Liver (tissue), 9 donors: ENCODE results near the gene BRICD5. TPM values are rescaled to one million over a fixed set of nuclear protein-coding genes. Genes with fewer than 3 reads are reported as not detected.

ENCODE experiments used
- DNase-seq: peaks from one replicate; pipeline ENCODE4 v3.0.0-alpha.2; 2017; ENCODE audit warnings: low spot score
- H3K27ac ChIP-seq, 2 donors: one replicate each; pipeline ENCODE4 v1.7.0; 2013; ENCODE audit warnings: inconsistent platforms in 2 of 2, low read length in 2 of 2, control low read depth in 1 of 2, low read depth in 1 of 2, mild to moderate bottlenecking in 1 of 2
- H3K27me3 ChIP-seq, 4 donors: one replicate each; pipeline versions ENCODE4 v1.6.1 to v1.7.0; 2013; ENCODE audit warnings: low read length in 3 of 4, inconsistent platforms in 1 of 4, mild to moderate bottlenecking in 1 of 4, moderate library complexity in 1 of 4; ENCODE audit not compliant: control insufficient read depth in 4 of 4, insufficient read depth in 4 of 4
- H3K36me3 ChIP-seq, 4 donors: one replicate each; pipeline versions ENCODE4 v1.6.1 to v1.7.0; 2013; ENCODE audit warnings: low read length in 3 of 4, mild to moderate bottlenecking in 3 of 4, low read depth in 1 of 4, moderate library complexity in 1 of 4; ENCODE audit not compliant: control insufficient read depth in 4 of 4, insufficient read depth in 3 of 4
- H3K4me1 ChIP-seq, 4 donors: one replicate each; pipeline versions ENCODE4 v1.6.1 to v1.7.0; 2013; ENCODE audit warnings: low read length in 3 of 4, mild to moderate bottlenecking in 3 of 4, moderate library complexity in 1 of 4; ENCODE audit not compliant: control insufficient read depth in 4 of 4, insufficient read depth in 4 of 4
- H3K4me3 ChIP-seq, 3 donors: one replicate each; pipeline versions ENCODE4 v1.6.1 to v1.7.0; 2013; ENCODE audit warnings: low read length in 3 of 3, control low read depth in 1 of 3, low read depth in 1 of 3, mild to moderate bottlenecking in 1 of 3
- H3K9ac ChIP-seq, 2 donors: one replicate each; pipeline ENCODE4 v1.7.0; 2013; ENCODE audit warnings: low read length in 2 of 2, mild to moderate bottlenecking in 2 of 2, moderate library complexity in 2 of 2, control low read depth in 1 of 2, low read depth in 1 of 2
- H3K9me3 ChIP-seq, 4 donors: one replicate each; pipeline versions ENCODE4 v1.6.1 to v1.7.0; 2013; ENCODE audit warnings: low read length in 3 of 4; ENCODE audit not compliant: control insufficient read depth in 4 of 4
- ATF3 ChIP-seq: IDR thresholded peaks from 2 replicates; pipeline ENCODE4 v1.6.1; 2016; ENCODE audit warnings: antibody characterized with exemption
- CTCF ChIP-seq: fragments of 150-350 bp; IDR thresholded peaks from 2 replicates; pipeline ENCODE4 v1.5.1; 2017; ENCODE audit warnings: improper control_type of control experiment, low read depth, low read length; ENCODE audit not compliant: missing input control
- EGR1 ChIP-seq, 2 donors: IDR thresholded peaks; 2 replicates each; pipeline ENCODE4 v1.6.1; 2016 to 2018; ENCODE audit warnings: antibody characterized with exemption in 2 of 2, low read depth in 2 of 2
- FOXA1 ChIP-seq: IDR thresholded peaks from 2 replicates; pipeline ENCODE4 v1.6.1; 2016; ENCODE audit warnings: antibody characterized with exemption
- FOXA2 ChIP-seq: IDR thresholded peaks from 2 replicates; pipeline ENCODE4 v1.6.1; 2016; ENCODE audit warnings: antibody characterized with exemption
- GABPA ChIP-seq, 2 donors: IDR thresholded peaks in 1 of 2; conservative IDR thresholded peaks in 1 of 2; 2 replicates each; pipeline ENCODE4 v1.6.1; 2016; ENCODE audit warnings: antibody characterized with exemption in 2 of 2, mild to moderate bottlenecking in 1 of 2, moderate library complexity in 1 of 2
- HNF4A ChIP-seq, 2 donors: conservative IDR thresholded peaks; 2 replicates each; pipeline ENCODE4 v1.6.1; 2016; ENCODE audit warnings: antibody characterized with exemption in 2 of 2, mild to moderate bottlenecking in 2 of 2
- HNF4G ChIP-seq: IDR thresholded peaks from 2 replicates; pipeline ENCODE4 v1.6.1; 2016; ENCODE audit warnings: antibody characterized with exemption
- JUND ChIP-seq, 2 donors: IDR thresholded peaks; 2 replicates each; pipeline ENCODE4 v1.6.1; 2016; ENCODE audit warnings: antibody characterized with exemption in 2 of 2
- MAX ChIP-seq: IDR thresholded peaks from 2 replicates; pipeline ENCODE4 v1.6.1; 2016; ENCODE audit warnings: antibody characterized with exemption
- RAD21 ChIP-seq, 2 donors: IDR thresholded peaks; 2 replicates each; pipeline ENCODE4 v1.6.1; 2016; ENCODE audit warnings: antibody characterized with exemption in 2 of 2, mild to moderate bottlenecking in 2 of 2
- REST ChIP-seq: IDR thresholded peaks from 2 replicates; pipeline ENCODE4 v1.6.1; 2016; ENCODE audit warnings: antibody characterized with exemption, mild to moderate bottlenecking
- SP1 ChIP-seq: IDR thresholded peaks from 2 replicates; pipeline ENCODE4 v1.6.1; 2018; ENCODE audit warnings: antibody characterized with exemption, mild to moderate bottlenecking
- TAF1 ChIP-seq: conservative IDR thresholded peaks from 2 replicates; pipeline ENCODE4 v1.6.1; 2016; ENCODE audit warnings: antibody characterized with exemption, mild to moderate bottlenecking
- YY1 ChIP-seq: IDR thresholded peaks from 2 replicates; pipeline ENCODE4 v1.6.1; 2016; ENCODE audit warnings: antibody characterized with exemption, mild to moderate bottlenecking
- ZBTB33 ChIP-seq: IDR thresholded peaks from 2 replicates; pipeline ENCODE4 v1.6.1; 2016; ENCODE audit warnings: antibody characterized with exemption
- WGBS: extraction: QIAGEN DNeasy Blood & Tissue Kit; methylation state at CpG from one replicate; pipeline ENCODE4 v1.1.7; 2013; 5-methylcytosine and 5-hydroxymethylcytosine counted together
- polyA plus RNA-seq, 2 donors: library from polyadenylated mRNA; stranded (reverse) in 1 of 2; unstranded in 1 of 2; fragments of 200-250 nt in 1 of 2; fragments of >200 nt in 1 of 2; fragmentation: Nextera tagmentation in 1 of 2; extraction: Ambion mirVana in 1 of 2; gene quantifications; one replicate each; pipeline versions ENCODE4 v1.2.1 to v1.2.3, GENCODE V29; 2013 to 2015
- total RNA-seq, 2 donors: library from RNA; depleted of rRNA; stranded (reverse); fragments of >200 nt; gene quantifications; one replicate each; pipeline ENCODE4 v1.2.3, GENCODE V29; 2014
- donor health status: healthy.
- donor health status: healthy.
- donor health status: healthy.
- donor health status: healthy.
- donor health status: healthy.

The BRICD5 gene
- total and polyA plus RNA-seq, 4 donors = 0.26 to 1.9 (median 1.4) TPM

GRCh38 chr16:2243781-2244180 is 33.1 kb upstream of the BRICD5 start:
- Histone ChIP-seq H3K4me1 (peaks cover 0 to 4% (median 3%) of the 10 kb centered on the region in 4 donors), H3K27me3 (no peaks in the 10 kb centered on the region), H3K36me3 (peaks cover 13 to 52% (median 32%) of the 10 kb centered on the region in 4 donors), H3K27ac (no peak overlapping the region), H3K4me3 (no peak overlapping the region), H3K9ac (no peak overlapping the region), H3K9me3 (no peaks in the 10 kb centered on the region)
- DNase-seq = no peak
- WGBS = 96% methylated on average over 11 of the region's 11 CpGs
- no peak for TF ChIP-seq TAF1

- no peak for TF ChIP-seq MAX
- no peak for TF ChIP-seq YY1
- no peak for TF ChIP-seq EGR1 (IDR thresholded peaks at IDR 0.05; ENCODE audit: low read depth in 2 of 2)
- TF ChIP-seq JUND (IDR thresholded peaks at IDR 0.05) = no peak
- TF ChIP-seq CTCF = no peak
- TF ChIP-seq TAF1 = no peak
- no peak for TF ChIP-seq FOXA1
- TF ChIP-seq FOXA2 = no peak
- no peak for TF ChIP-seq RAD21 (IDR thresholded peaks at IDR 0.05)
- no peak for TF ChIP-seq SP1
- no peak for TF ChIP-seq ATF3
- no peak for TF ChIP-seq REST
- no peak for TF ChIP-seq HNF4A (conservative IDR thresholded peaks at IDR 0.05)
- TF ChIP-seq ZBTB33 = no peak
- no peak for TF ChIP-seq HNF4G
- no peak for TF ChIP-seq GABPA (IDR thresholded peaks at IDR 0.05 in 1 of 2, conservative IDR thresholded peaks at IDR 0.05 in 1 of 2)
- H3K36me3 ChIP-seq = peaks cover 13 to 52% (median 32%) of the 10 kb centered on the region in 4 donors
- H3K9me3 ChIP-seq = no peaks in the 10 kb centered on the region
- H3K27ac ChIP-seq = no peak overlapping the region
- no peak for DNase-seq
- no peaks in the 10 kb centered on the region for H3K27me3 ChIP-seq
- H3K9ac ChIP-seq = no peak overlapping the region
- H3K4me3 ChIP-seq = no peak overlapping the region
- H3K4me1 ChIP-seq = no peaks in the 10 kb centered on the region
- 99% methylated on average over 19 of the region's 19 CpGs for WGBS
These were observed 32.4 kb upstream of the BRICD5 start for GRCh38 chr16:2243031-2243528.
